ENCODE data around the gene SERPINE2. TPM values are rescaled to one million over a fixed set of nuclear protein-coding genes. Genes with fewer than 3 reads are reported as not detected.

The SERPINE2 gene
- total RNA-seq, 4 donors from 2014 or later = 4.9 to 37.4 (median 15.8) TPM

- Histone ChIP-seq H3K27ac (no peak overlapping the region), H3K4me1 (no peaks in the 10 kb centered on the region), H3K9me3 (no peaks in the 10 kb centered on the region), H3K27me3 (no peaks in the 10 kb centered on the region), H3K4me3 (no peak overlapping the region), H3K36me3 (peaks cover 0 to 41% (median 8%) of the 10 kb centered on the region in 4 donors)
- in situ Hi-C loops (cut with MboI; ENCODE audit: low pct_ligation_motif_present in 1 of 4, low pct_unique_long_range_greater_than_20kb in 1 of 4, low sequenced_read_pairs in 3 of 4) (loop anchor here in 1 of 4 donors (25.0 kb wide), 1 partner anchor 668 kb away; no protein-coding TSS in a partner anchor), intact Hi-C loops (cut with DNase I; ENCODE audit: low total_unique reads) (no loop called here)
- 67% methylated on average over 3 of the region's 3 CpGs; no CpG with 5 or more reads in 1 of the 2 donors for WGBS, 2 donors (ENCODE audit: low coverage in 1 of 2)
- no peak for DNase-seq
- TF ChIP-seq POLR2AphosphoS5 (IDR thresholded peaks at IDR 0.05) = no peak
- TF ChIP-seq, protein P1, sequence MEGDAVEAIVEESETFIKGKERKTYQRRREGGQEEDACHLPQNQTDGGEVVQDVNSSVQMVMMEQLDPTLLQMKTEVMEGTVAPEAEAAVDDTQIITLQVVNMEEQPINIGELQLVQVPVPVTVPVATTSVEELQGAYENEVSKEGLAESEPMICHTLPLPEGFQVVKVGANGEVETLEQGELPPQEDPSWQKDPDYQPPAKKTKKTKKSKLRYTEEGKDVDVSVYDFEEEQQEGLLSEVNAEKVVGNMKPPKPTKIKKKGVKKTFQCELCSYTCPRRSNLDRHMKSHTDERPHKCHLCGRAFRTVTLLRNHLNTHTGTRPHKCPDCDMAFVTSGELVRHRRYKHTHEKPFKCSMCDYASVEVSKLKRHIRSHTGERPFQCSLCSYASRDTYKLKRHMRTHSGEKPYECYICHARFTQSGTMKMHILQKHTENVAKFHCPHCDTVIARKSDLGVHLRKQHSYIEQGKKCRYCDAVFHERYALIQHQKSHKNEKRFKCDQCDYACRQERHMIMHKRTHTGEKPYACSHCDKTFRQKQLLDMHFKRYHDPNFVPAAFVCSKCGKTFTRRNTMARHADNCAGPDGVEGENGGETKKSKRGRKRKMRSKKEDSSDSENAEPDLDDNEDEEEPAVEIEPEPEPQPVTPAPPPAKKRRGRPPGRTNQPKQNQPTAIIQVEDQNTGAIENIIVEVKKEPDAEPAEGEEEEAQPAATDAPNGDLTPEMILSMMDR (IDR thresholded peaks at IDR 0.05) = no peak
- TF ChIP-seq POLR2A (IDR thresholded peaks at IDR 0.05) = no peak
- no peak for TF ChIP-seq EP300 (IDR thresholded peaks at IDR 0.05; ENCODE audit: low read depth)
These were observed 69.8 kb downstream of the SERPINE2 start for GRCh38 chr2:223969315-223969714.

GRCh38 chr2:223967981-223968380 is 71.1 kb downstream of the SERPINE2 start:
- Histone ChIP-seq H3K27ac (no peak overlapping the region), H3K27me3 (no peaks in the 10 kb centered on the region), H3K36me3 (peaks cover 0 to 52% (median 8%) of the 10 kb centered on the region in 4 donors), H3K4me1 (peaks cover 0 to 3% (median 0%) of the 10 kb centered on the region in 4 donors), H3K9me3 (no peaks in the 10 kb centered on the region), H3K4me3 (no peak overlapping the region)
- TF ChIP-seq POLR2A (IDR thresholded peaks at IDR 0.05) (no peak), EP300 (IDR thresholded peaks at IDR 0.05; ENCODE audit: low read depth) (no peak)
- TF ChIP-seq, protein P1 (IDR thresholded peaks at IDR 0.05) = no peak
- intact Hi-C loops (cut with DNase I; ENCODE audit: low total_unique reads) = no loop called here
- DNase-seq = no peak
- in situ Hi-C loops (cut with MboI; ENCODE audit: low pct_ligation_motif_present in 1 of 4, low pct_unique_long_range_greater_than_20kb in 1 of 4, low sequenced_read_pairs in 3 of 4) = loop anchor here in 1 of 4 donors (25.0 kb wide), 1 partner anchor 669 kb away; no protein-coding TSS in a partner anchor
- 74 to 75% methylated on average over 2 of the region's 2 CpGs for whole genome bisulfite sequencing, 2 donors (ENCODE audit: low coverage in 1 of 2)

GRCh38 chr2:223959688-223960087 is 79.4 kb downstream of the SERPINE2 start:
- intact Hi-C loops (cut with DNase I; ENCODE audit: low total_unique reads) = no loop called here
- in situ Hi-C loops (cut with MboI; ENCODE audit: low pct_ligation_motif_present in 1 of 4, low pct_unique_long_range_greater_than_20kb in 1 of 4, low sequenced_read_pairs in 3 of 4) = loop anchor here in 1 of 4 donors (25.0 kb wide), 1 partner anchor 678 kb away; no protein-coding TSS in a partner anchor
- Histone ChIP-seq H3K27me3 (no peaks in the 10 kb centered on the region), H3K36me3 (peaks cover 0 to 20% (median 0%) of the 10 kb centered on the region in 4 donors), H3K9me3 (no peaks in the 10 kb centered on the region), H3K4me3 (peak overlapping the region in 1 of 4 donors; percentile 2), H3K27ac (no peak overlapping the region), H3K4me1 (peaks cover 21 to 64% (median 51%) of the 10 kb centered on the region in 4 donors)
- no peak for TF ChIP-seq EP300 (IDR thresholded peaks at IDR 0.05; ENCODE audit: low read depth)
- no peak for DNase-seq
- 24 to 40% methylated on average over 5 of the region's 5 CpGs for WGBS, 2 donors (ENCODE audit: low coverage in 1 of 2)

GRCh38 chr2:223957092-223957851 is 81.8 kb downstream of the SERPINE2 start, which contains the start of gene MRPL44:
MRPL44 (plus strand) TSS chr2:223957463; CDS start chr2:223957473, 10 bp downstream.
- Histone ChIP-seq H3K27ac (peak within 1 kb of the TSS; percentile 81 to 88 (median 86)), H3K4me1 (peaks cover 21 to 61% (median 50%) of the 10 kb centered on the region in 4 donors), H3K27me3 (no peaks in the 10 kb centered on the region), H3K4me3 (peak within 1 kb of the TSS; percentile 63 to 99 (median 72)), H3K9me3 (no peaks in the 10 kb centered on the region), H3K36me3 (no peaks in the 10 kb centered on the region)
- intact Hi-C loops (cut with DNase I; ENCODE audit: low total_unique reads) (no loop called here), in situ Hi-C loops (cut with MboI; ENCODE audit: low pct_ligation_motif_present in 1 of 4, low pct_unique_long_range_greater_than_20kb in 1 of 4, low sequenced_read_pairs in 3 of 4) (loop anchor here in 1 of 4 donors (25.0 kb wide), 1 partner anchor 680 kb away; no protein-coding TSS in a partner anchor)
- WGBS, 2 donors (ENCODE audit: low coverage in 1 of 2) = 0% methylated on average over 17 to 32 of the region's 65 CpGs
- TF ChIP-seq POLR2A (IDR thresholded peaks at IDR 0.05) (peak; percentile 54), EP300 (IDR thresholded peaks at IDR 0.05; ENCODE audit: low read depth) (no peak), POLR2AphosphoS5 (IDR thresholded peaks at IDR 0.05) (peak; percentile 61 to 84 (median 80))
- TF ChIP-seq, protein P1 (IDR thresholded peaks at IDR 0.05) = peak in 1 of 5 experiments; percentile 10
- peak; percentile 98 for DNase-seq
